SK-N-MC (cell line): ENCODE data around the gene ZNF804A.

Experiments used
- EZH2 ChIP-seq: fragments of 200-600 bp; sonication (generic); IDR thresholded peaks from one replicate; pipeline ENCODE4 v1.6.1; 2017; ENCODE audit warnings: antibody characterized with exemption
- POLR2AphosphoS5 ChIP-seq: IDR thresholded peaks from 2 replicates; pipeline ENCODE4 v1.6.1; 2012; ENCODE audit warnings: mild to moderate bottlenecking, low read depth, low read length, borderline replicate concordance

DNA sequence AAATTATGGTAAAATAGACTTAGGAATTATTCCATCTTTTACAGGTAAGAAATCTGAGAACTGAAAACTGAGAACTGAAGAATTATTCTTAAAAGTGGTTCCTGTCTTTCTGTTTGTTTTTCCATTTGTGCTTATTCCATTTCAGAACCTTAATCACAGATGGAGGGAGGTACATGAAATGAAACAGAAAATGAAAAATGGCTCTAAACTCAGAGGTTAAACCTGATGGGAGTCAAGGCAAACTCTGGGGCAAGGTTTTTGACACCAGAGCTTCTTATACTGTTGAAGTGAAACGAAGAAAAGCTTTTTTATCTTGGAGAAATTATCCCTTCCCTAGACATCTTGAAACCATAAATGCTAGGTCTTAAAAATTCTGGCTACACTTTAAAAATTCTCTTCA lies 182.1 kb downstream of the ZNF804A start:
- TF ChIP-seq POLR2AphosphoS5 (no peak), EZH2 (no peak)
